ENCODE data around the gene FANK1. TPM values are rescaled to one million over a fixed set of nuclear protein-coding genes. Genes with fewer than 3 reads are reported as not detected.

The FANK1 gene
- total RNA-seq, 1 donor from 2014 or later: 11.0 TPM

- H3K36me3 Mint-ChIP-seq: peaks cover 39% of the 10 kb centered on the region
- H3K27ac Mint-ChIP-seq: no peak overlapping the region
- H3K4me1 Mint-ChIP-seq: no peaks in the 10 kb centered on the region
- no peak for TF ChIP-seq CTCF (IDR thresholded peaks at IDR 0.05; ENCODE audit: unreplicated experiment)
- H3K27me3 Mint-ChIP-seq (ENCODE audit: low read depth): no peaks in the 10 kb centered on the region
- no peak for DNase-seq (ENCODE audit: low spot score in 2 of 2, unreplicated experiment in 2 of 2)
- H3K4me3 Mint-ChIP-seq: no peak overlapping the region
- H3K9me3 Mint-ChIP-seq: no peaks in the 10 kb centered on the region
These were observed 45.3 kb upstream of the FANK1 start for GRCh38 chr10:125850766-125851731.

- no peak for DNase-seq (ENCODE audit: low spot score in 2 of 2, unreplicated experiment in 2 of 2)
- peaks cover 3% of the 10 kb centered on the region for H3K4me1 Mint-ChIP-seq
- peaks cover 30% of the 10 kb centered on the region for H3K36me3 Mint-ChIP-seq
- TF ChIP-seq CTCF (IDR thresholded peaks at IDR 0.05; ENCODE audit: unreplicated experiment): no peak
- H3K4me3 Mint-ChIP-seq: no peak overlapping the region
- H3K9me3 Mint-ChIP-seq: no peaks in the 10 kb centered on the region
- H3K27ac Mint-ChIP-seq: no peak overlapping the region
- no peaks in the 10 kb centered on the region for H3K27me3 Mint-ChIP-seq (ENCODE audit: low read depth)
These were observed 43.9 kb upstream of the FANK1 start for GRCh38 chr10:125852487-125852886.

GRCh38 chr10:125857185-125857760 is 39.1 kb upstream of the FANK1 start:
- no peak for TF ChIP-seq CTCF (IDR thresholded peaks at IDR 0.05; ENCODE audit: unreplicated experiment)
- no peak for DNase-seq (ENCODE audit: low spot score in 2 of 2, unreplicated experiment in 2 of 2)
- H3K4me3 Mint-ChIP-seq: no peak overlapping the region
- peak overlapping the region; percentile 47 for H3K27ac Mint-ChIP-seq
- H3K36me3 Mint-ChIP-seq: peaks cover 16% of the 10 kb centered on the region
- no peaks in the 10 kb centered on the region for H3K27me3 Mint-ChIP-seq (ENCODE audit: low read depth)
- H3K9me3 Mint-ChIP-seq: no peaks in the 10 kb centered on the region
- peaks cover 5% of the 10 kb centered on the region for H3K4me1 Mint-ChIP-seq

- Mint-ChIP-seq H3K36me3 (peaks cover 12% of the 10 kb centered on the region), H3K9me3 (no peaks in the 10 kb centered on the region), H3K27ac (no peak overlapping the region), H3K27me3 (ENCODE audit: low read depth) (no peaks in the 10 kb centered on the region), H3K4me1 (peaks cover 5% of the 10 kb centered on the region), H3K4me3 (no peak overlapping the region)
- no peak for TF ChIP-seq CTCF (IDR thresholded peaks at IDR 0.05; ENCODE audit: unreplicated experiment)
- DNase-seq (ENCODE audit: low spot score in 2 of 2, unreplicated experiment in 2 of 2): no peak
These were observed 37.1 kb upstream of the FANK1 start for GRCh38 chr10:125859128-125859817.

- no peak for DNase-seq (ENCODE audit: low spot score in 2 of 2, unreplicated experiment in 2 of 2)
- Mint-ChIP-seq H3K27ac (no peak overlapping the region), H3K4me3 (no peak overlapping the region), H3K9me3 (no peaks in the 10 kb centered on the region), H3K36me3 (peaks cover 14% of the 10 kb centered on the region), H3K4me1 (no peaks in the 10 kb centered on the region), H3K27me3 (ENCODE audit: low read depth) (no peaks in the 10 kb centered on the region)
- no peak for TF ChIP-seq CTCF (IDR thresholded peaks at IDR 0.05; ENCODE audit: unreplicated experiment)
These were observed 31.2 kb upstream of the FANK1 start for GRCh38 chr10:125865120-125865519.

Measured in mesothelial cell of epicardium (in vitro differentiated cells).